Caco-2 (cell line): ENCODE data around the gene EPB41. TPM values are rescaled to one million over a fixed set of nuclear protein-coding genes. Genes with fewer than 3 reads are reported as not detected.

Source experiments
- BruUV-seq: library from RNA; stranded (reverse); fragments of 400-500 nt; replicated peaks from 2 replicates; lab custom pipeline; 2021; lab: Mats Ljungman, UMichigan
- CTCF ChIA-PET: fragments of 300-600 bp; sonication (Branson Sonifier 250); formaldehyde crosslinking; loops from one replicate; lab custom pipeline; 2022; ENCODE audit warnings: antibody characterized with exemption; lab: Charles Lee
- POLR2A ChIA-PET: fragments of 300-600 bp; sonication (Branson Sonifier 250); formaldehyde crosslinking; loops from one replicate; lab custom pipeline; 2022; ENCODE audit warnings: antibody characterized with exemption; lab: Charles Lee
- DNase-seq, 2 experiments: peaks; one replicate each; pipeline versions ENCODE4 v3.0.0 to v3.0.0-alpha.2; 2020 to 2022
- H3K27me3 ChIP-seq: replicated peaks from 2 replicates; pipeline ENCODE4 v1.6.0; 2011; ENCODE audit warnings: low read length; ENCODE audit not compliant: control insufficient read depth, insufficient read depth
- H3K36me3 ChIP-seq: 2 replicates; pipeline ENCODE4 v1.5.1; 2011; ENCODE audit warnings: low read length; ENCODE audit not compliant: control insufficient read depth, insufficient read depth
- H3K4me1 ChIP-seq: fragments of 250-450 bp; sonication (Bioruptor Pico); 2 replicates; pipeline ENCODE4 v1.5.1; 2020; ENCODE audit warnings: mild to moderate bottlenecking
- H3K4me3 ChIP-seq: 2 replicates; pipeline ENCODE4 v1.5.1; 2011; ENCODE audit warnings: low read depth, mild to moderate bottlenecking, control low read depth, low read length
- H3K9me3 ChIP-seq: fragments of 250-450 bp; sonication (Bioruptor Pico); 2 replicates; pipeline ENCODE4 v1.5.1; 2020; ENCODE audit warnings: mild to moderate bottlenecking, moderate library complexity
- H3K27ac Mint-ChIP-seq: one replicate; pipeline ENCODE4 v1.8.0; 2022; ENCODE audit warnings: mixed read lengths; ENCODE audit not compliant: unreplicated experiment
- H3K27me3 Mint-ChIP-seq: one replicate; pipeline ENCODE4 v1.8.0; 2022; ENCODE audit warnings: mixed read lengths; ENCODE audit not compliant: insufficient read depth, unreplicated experiment
- H3K36me3 Mint-ChIP-seq: one replicate; pipeline ENCODE4 v1.8.0; 2022; ENCODE audit warnings: mild to moderate bottlenecking, mixed read lengths; ENCODE audit not compliant: insufficient read depth, unreplicated experiment
- H3K4me1 Mint-ChIP-seq: one replicate; pipeline ENCODE4 v1.8.0; 2022; ENCODE audit warnings: low read depth, mixed read lengths; ENCODE audit not compliant: unreplicated experiment
- H3K4me3 Mint-ChIP-seq: one replicate; pipeline ENCODE4 v1.8.0; 2022; ENCODE audit warnings: mild to moderate bottlenecking, moderate library complexity, mixed read lengths; ENCODE audit not compliant: unreplicated experiment
- H3K9me3 Mint-ChIP-seq: one replicate; pipeline ENCODE4 v1.8.0; 2022; ENCODE audit warnings: mixed read lengths; ENCODE audit not compliant: unreplicated experiment
- intact Hi-C: fragments of 100-400 bp; cut with micrococcal nuclease; formaldehyde crosslinking; loops from one replicate; pipeline ENCODE4 v1.10.0; 2022; ENCODE audit not compliant: unreplicated experiment
- total RNA-seq: library from RNA; stranded (reverse); gene quantifications from 2 replicates; pipeline ENCODE4 v1.2.3, GENCODE V29; 2022
- TF ChIP-seq, protein P1 (sequence below), 2 experiments: fragments of 200-600 bp in 1 of 2; IDR thresholded peaks; 1 replicate in 1 of 2; 2 replicates in 1 of 2; pipeline versions ENCODE4 v1.5.1 to v1.8.0; 2011 to 2022; ENCODE audit warnings: antibody characterized with exemption in 1 of 2, control low read depth in 1 of 2, inconsistent platforms in 1 of 2, low read depth in 1 of 2, low read length in 1 of 2, mild to moderate bottlenecking in 1 of 2, moderate library complexity in 1 of 2; ENCODE audit not compliant: insufficient read depth in 1 of 2, severe bottlenecking in 1 of 2, unreplicated experiment in 1 of 2

Gene EPB41
- total RNA-seq, 1 experiment from 2014 or later, result 29.5 TPM

DNA sequence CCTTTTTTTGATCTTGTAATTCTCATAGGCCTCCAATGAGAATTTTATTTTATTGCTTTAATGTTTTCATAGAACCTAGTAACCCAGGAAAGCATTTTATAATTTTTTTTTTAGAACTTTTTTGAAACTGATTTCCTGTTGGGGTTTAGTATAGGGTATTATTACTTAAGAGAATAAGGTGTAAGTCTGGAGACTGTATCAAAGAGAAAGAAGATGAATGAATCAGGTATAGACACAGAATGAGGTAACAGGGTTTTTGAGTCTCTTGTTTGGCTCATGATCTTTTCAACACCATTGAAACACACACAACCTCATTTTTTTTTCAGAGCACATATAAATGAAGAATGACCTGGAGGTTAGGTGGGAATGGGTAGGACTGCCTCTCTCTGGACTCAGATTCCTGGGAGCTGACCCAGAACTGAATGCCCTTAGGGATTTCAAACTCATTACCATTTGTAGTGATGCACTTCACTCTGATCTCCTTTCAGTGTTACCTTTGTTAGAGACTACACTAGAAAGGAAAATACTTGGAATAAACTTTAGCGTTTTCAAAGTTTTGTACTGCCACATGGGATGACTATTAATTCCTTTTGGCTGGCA is 51.0 kb downstream of the EPB41 start:
- no peaks in the 10 kb centered on the region for H3K36me3 ChIP-seq
- H3K36me3 Mint-ChIP-seq, result no peaks in the 10 kb centered on the region
- peaks cover 5% of the 10 kb centered on the region; the same call in 1 of the 2 replicates for H3K4me1 ChIP-seq
- no peak overlapping the region for H3K27ac Mint-ChIP-seq
- POLR2A ChIA-PET, result interaction anchor here (0.6 kb wide), 1 partner anchor 62 kb away, joined by 4 read pairs; no protein-coding TSS in a partner anchor
- H3K4me3 Mint-ChIP-seq, result no peak overlapping the region
- H3K9me3 ChIP-seq, result no peaks in the 10 kb centered on the region
- peaks cover 5% of the 10 kb centered on the region for H3K4me1 Mint-ChIP-seq
- no peak overlapping the region for H3K4me3 ChIP-seq
- no TSS peak for BruUV-seq
- TF ChIP-seq, protein P1, sequence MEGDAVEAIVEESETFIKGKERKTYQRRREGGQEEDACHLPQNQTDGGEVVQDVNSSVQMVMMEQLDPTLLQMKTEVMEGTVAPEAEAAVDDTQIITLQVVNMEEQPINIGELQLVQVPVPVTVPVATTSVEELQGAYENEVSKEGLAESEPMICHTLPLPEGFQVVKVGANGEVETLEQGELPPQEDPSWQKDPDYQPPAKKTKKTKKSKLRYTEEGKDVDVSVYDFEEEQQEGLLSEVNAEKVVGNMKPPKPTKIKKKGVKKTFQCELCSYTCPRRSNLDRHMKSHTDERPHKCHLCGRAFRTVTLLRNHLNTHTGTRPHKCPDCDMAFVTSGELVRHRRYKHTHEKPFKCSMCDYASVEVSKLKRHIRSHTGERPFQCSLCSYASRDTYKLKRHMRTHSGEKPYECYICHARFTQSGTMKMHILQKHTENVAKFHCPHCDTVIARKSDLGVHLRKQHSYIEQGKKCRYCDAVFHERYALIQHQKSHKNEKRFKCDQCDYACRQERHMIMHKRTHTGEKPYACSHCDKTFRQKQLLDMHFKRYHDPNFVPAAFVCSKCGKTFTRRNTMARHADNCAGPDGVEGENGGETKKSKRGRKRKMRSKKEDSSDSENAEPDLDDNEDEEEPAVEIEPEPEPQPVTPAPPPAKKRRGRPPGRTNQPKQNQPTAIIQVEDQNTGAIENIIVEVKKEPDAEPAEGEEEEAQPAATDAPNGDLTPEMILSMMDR (IDR thresholded peaks at IDR 0.05; ENCODE audit: insufficient read depth in 1 of 2, low read depth in 1 of 2, low read length in 1 of 2, severe bottlenecking in 1 of 2, unreplicated experiment in 1 of 2), result no peak
- intact Hi-C loops, result no loop called here
- no peaks in the 10 kb centered on the region for H3K27me3 ChIP-seq
- CTCF ChIA-PET, result no interaction called here
- no peaks in the 10 kb centered on the region for H3K9me3 Mint-ChIP-seq
- H3K27me3 Mint-ChIP-seq, result no peaks in the 10 kb centered on the region
- no peak for DNase-seq

DNA sequence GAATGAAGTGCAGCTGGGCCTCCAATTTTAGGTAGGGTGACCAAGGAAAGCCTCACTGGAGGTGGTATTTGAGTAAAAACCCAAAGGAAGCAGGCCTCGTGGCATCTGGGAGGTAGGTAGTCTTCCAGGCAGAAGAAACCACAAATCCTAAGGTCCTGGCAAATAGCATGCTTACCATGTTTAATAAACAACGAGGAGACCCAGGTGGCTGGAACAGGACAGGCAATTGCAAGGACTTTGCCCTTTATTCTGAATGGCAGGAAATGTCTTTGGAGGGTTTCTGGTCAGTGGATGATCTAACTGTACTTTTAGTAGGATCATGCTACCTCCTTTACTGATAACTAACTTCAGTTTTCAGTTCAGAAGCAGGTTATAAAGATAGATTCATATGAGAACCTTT is 52.2 kb downstream of the EPB41 start:
- H3K4me1 Mint-ChIP-seq, result peaks cover 5% of the 10 kb centered on the region
- H3K9me3 ChIP-seq, result no peaks in the 10 kb centered on the region
- H3K27me3 Mint-ChIP-seq, result no peaks in the 10 kb centered on the region
- no peak overlapping the region for H3K4me3 ChIP-seq
- no peak overlapping the region for H3K4me3 Mint-ChIP-seq
- no peaks in the 10 kb centered on the region for H3K27me3 ChIP-seq
- H3K4me1 ChIP-seq, result peaks cover 5% of the 10 kb centered on the region; the same call in 1 of the 2 replicates
- no peaks in the 10 kb centered on the region for H3K36me3 Mint-ChIP-seq
- ChIA-PET CTCF (no interaction called here), POLR2A (no interaction called here)
- intact Hi-C loops, result no loop called here
- H3K27ac Mint-ChIP-seq, result no peak overlapping the region
- no TSS peak for BruUV-seq
- no peaks in the 10 kb centered on the region for H3K9me3 Mint-ChIP-seq
- TF ChIP-seq, protein P1 (IDR thresholded peaks at IDR 0.05; ENCODE audit: insufficient read depth in 1 of 2, low read depth in 1 of 2, low read length in 1 of 2, severe bottlenecking in 1 of 2, unreplicated experiment in 1 of 2), result no peak
- no peak for DNase-seq
- no peaks in the 10 kb centered on the region for H3K36me3 ChIP-seq

DNA sequence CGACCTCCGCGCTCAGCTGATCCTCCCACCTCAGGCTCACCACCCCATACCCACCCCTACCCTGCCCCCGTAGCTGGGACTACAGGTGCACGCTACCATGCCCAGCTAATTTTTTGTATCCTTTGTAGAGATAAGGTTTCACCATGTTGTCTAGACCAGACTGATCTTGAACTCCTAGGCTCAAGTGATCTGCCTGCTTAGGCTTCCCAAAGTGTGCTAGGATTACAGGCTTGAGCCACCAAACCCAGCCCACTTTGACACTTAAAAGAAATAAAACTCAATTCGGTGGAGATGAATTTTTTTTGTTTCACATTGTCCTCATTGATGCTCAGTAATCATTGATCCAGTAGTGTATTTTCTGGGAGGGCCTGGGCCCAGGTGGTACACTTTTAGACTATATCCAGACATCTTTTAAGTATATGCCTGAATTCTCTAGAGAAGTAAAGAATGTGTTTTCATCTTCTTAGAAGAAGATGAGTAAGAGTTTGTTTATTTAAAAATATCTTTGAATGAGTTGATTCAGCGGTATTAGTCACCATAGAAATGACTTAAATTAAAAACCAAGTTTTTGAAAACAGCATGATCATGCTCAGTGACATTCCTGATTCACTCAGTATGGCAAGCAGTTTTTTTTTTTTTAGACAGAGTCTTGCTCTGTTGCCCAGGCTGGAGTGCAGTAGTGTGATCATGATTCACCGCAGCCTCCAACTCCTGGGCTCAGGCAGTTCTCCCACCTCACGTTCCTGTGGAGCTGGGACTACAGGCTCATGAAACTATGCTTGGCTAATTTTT is 57.8 kb downstream of the EPB41 start:
- no peaks in the 10 kb centered on the region for H3K4me1 ChIP-seq
- H3K4me1 Mint-ChIP-seq, result peaks cover 9% of the 10 kb centered on the region
- POLR2A ChIA-PET, result no interaction called here
- H3K27me3 ChIP-seq, result no peaks in the 10 kb centered on the region
- no peak for DNase-seq
- CTCF ChIA-PET, result interaction anchor here (0.6 kb wide), 1 partner anchor 81 kb away, joined by 3 read pairs; no protein-coding TSS in a partner anchor
- H3K36me3 ChIP-seq, result no peaks in the 10 kb centered on the region
- H3K9me3 ChIP-seq, result no peaks in the 10 kb centered on the region
- no peaks in the 10 kb centered on the region for H3K9me3 Mint-ChIP-seq
- no peak overlapping the region for H3K4me3 Mint-ChIP-seq
- intact Hi-C loops, result no loop called here
- TF ChIP-seq, protein P1 (IDR thresholded peaks at IDR 0.05; ENCODE audit: insufficient read depth in 1 of 2, low read depth in 1 of 2, low read length in 1 of 2, severe bottlenecking in 1 of 2, unreplicated experiment in 1 of 2), result no peak
- no peak overlapping the region for H3K27ac Mint-ChIP-seq
- no peaks in the 10 kb centered on the region for H3K36me3 Mint-ChIP-seq
- no peaks in the 10 kb centered on the region for H3K27me3 Mint-ChIP-seq
- H3K4me3 ChIP-seq, result no peak overlapping the region
- BruUV-seq, result no TSS peak
